ENCODE measurements around the gene CDK5. TPM values are rescaled to one million over a fixed set of nuclear protein-coding genes. Genes with fewer than 3 reads are reported as not detected.

The CDK5 gene
- total RNA-seq, 2 experiments from 2014 or later, result 3.1 to 3.5 TPM

DNA sequence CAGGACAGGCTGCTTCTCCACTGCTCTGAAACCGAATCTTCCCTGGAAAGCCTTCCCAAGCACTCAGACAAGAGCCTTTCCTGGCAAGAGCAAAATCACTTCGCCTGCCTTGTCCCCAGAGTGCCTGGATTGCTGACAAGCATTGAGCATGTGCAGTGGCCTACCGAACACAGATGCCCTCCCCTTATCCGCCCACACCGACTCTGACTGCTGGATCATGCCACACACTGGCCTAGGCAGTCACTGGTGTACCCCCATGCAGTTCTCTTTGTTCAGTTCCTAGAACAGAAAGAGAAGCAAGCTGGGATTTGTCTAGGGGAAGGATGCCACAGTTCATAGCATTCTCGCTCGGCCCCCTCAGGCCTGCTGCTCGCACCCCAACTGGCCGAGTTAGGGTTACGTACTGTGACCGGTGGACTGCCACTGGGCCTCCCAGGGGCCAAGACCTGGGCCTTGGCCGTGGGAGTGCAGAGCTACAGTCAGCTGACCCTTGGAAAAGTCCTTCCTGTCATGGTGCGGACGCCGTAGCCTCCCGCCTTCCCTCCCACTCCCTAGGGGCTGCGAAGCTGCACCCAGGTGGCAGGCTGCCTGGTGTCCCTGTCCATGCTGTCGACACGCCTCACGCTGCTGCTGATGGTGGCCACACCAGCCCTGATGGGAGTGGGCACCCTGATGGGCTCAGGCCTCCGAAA is 22.5 kb downstream of the CDK5 start:
- peaks cover 43% of the 10 kb centered on the region for H3K36me3 Mint-ChIP-seq (ENCODE audit: low read depth)
- CTCF ChIA-PET, result no interaction called here

DNA sequence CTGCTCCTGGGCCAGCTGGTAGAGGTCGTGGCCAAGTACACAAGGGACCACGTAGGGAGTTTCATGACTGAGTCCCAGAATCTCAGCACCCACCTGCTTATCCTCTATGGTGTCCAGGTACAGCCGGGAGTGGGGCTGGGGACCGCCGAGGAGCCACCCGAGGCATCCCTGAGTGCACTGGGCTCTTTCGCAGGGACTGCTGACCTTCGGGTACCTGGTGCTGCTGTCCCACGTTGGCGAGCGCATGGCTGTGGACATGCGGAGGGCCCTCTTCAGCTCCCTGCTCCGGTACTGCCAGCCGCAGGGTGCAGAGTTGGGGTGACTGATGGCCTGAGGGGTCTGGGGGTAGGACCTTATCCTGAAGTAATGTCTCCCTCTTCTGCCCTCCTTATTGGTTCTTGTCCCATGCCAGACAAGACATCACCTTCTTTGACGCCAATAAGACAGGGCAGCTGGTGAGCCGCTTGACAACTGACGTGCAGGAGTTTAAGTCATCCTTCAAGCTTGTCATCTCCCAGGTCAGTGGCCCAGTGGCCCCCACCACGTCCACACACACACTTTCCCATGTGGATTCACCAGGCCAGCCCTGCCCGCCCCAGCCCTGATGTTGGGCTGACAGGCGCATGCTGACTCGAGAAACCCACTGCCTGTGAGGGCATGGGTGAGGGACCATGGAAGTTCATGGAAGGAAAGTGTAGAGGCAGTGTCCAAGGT is 23.2 kb downstream of the CDK5 start:
- H3K36me3 ChIP-seq (ENCODE audit: insufficient read depth, low read length), result peaks cover 52% of the 10 kb centered on the region
- peaks cover 10% of the 10 kb centered on the region for H3K4me1 Mint-ChIP-seq (ENCODE audit: low read depth)
- no peaks in the 10 kb centered on the region for H3K9me3 ChIP-seq (ENCODE audit: control insufficient read depth in 1 of 2, insufficient read depth in 1 of 2, low read length in 2 of 2)
- H3K4me1 ChIP-seq (ENCODE audit: insufficient read depth, low read length), result peaks cover 7% of the 10 kb centered on the region
- no peak overlapping the region for H3K27ac Mint-ChIP-seq
- no peak for DNase-seq
- ChIA-PET CTCF (no interaction called here), POLR2A (no interaction called here)
- no peaks in the 10 kb centered on the region for H3K9me3 Mint-ChIP-seq
- no peak for ATAC-seq (ENCODE audit: poor library complexity)
- no peaks in the 10 kb centered on the region for H3K27me3 Mint-ChIP-seq
- TF ChIP-seq, protein P1, sequence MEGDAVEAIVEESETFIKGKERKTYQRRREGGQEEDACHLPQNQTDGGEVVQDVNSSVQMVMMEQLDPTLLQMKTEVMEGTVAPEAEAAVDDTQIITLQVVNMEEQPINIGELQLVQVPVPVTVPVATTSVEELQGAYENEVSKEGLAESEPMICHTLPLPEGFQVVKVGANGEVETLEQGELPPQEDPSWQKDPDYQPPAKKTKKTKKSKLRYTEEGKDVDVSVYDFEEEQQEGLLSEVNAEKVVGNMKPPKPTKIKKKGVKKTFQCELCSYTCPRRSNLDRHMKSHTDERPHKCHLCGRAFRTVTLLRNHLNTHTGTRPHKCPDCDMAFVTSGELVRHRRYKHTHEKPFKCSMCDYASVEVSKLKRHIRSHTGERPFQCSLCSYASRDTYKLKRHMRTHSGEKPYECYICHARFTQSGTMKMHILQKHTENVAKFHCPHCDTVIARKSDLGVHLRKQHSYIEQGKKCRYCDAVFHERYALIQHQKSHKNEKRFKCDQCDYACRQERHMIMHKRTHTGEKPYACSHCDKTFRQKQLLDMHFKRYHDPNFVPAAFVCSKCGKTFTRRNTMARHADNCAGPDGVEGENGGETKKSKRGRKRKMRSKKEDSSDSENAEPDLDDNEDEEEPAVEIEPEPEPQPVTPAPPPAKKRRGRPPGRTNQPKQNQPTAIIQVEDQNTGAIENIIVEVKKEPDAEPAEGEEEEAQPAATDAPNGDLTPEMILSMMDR (IDR thresholded peaks at IDR 0.05), result no peak
- no peak overlapping the region for H3K27ac ChIP-seq (ENCODE audit: low read depth in 1 of 2, low read length in 2 of 2)
- no peak overlapping the region for H3K4me3 ChIP-seq (ENCODE audit: low read length)
- intact Hi-C loops (cut with DNase I, micrococcal nuclease), result no loop called here
- no peaks in the 10 kb centered on the region for H3K27me3 ChIP-seq (ENCODE audit: control insufficient read depth in 1 of 2, insufficient read depth in 2 of 2, low read length in 2 of 2)
- peaks cover 43% of the 10 kb centered on the region for H3K36me3 Mint-ChIP-seq (ENCODE audit: low read depth)
- H3K4me3 Mint-ChIP-seq, result no peak overlapping the region

More for the DNA sequence above, 22.5 kb downstream of the CDK5 start:
- Mint-ChIP-seq H3K9me3 (no peaks in the 10 kb centered on the region), H3K27ac (no peak overlapping the region), H3K27me3 (no peaks in the 10 kb centered on the region), H3K4me3 (no peak overlapping the region), H3K4me1 (ENCODE audit: low read depth) (peaks cover 6% of the 10 kb centered on the region)
- Histone ChIP-seq H3K27ac (ENCODE audit: low read depth in 1 of 2, low read length in 2 of 2) (no peak overlapping the region), H3K27me3 (ENCODE audit: control insufficient read depth in 1 of 2, insufficient read depth in 2 of 2, low read length in 2 of 2) (no peaks in the 10 kb centered on the region), H3K4me1 (ENCODE audit: insufficient read depth, low read length) (peaks cover 8% of the 10 kb centered on the region), H3K36me3 (ENCODE audit: insufficient read depth, low read length) (peaks cover 52% of the 10 kb centered on the region), H3K4me3 (ENCODE audit: low read length) (no peak overlapping the region), H3K9me3 (ENCODE audit: control insufficient read depth in 1 of 2, insufficient read depth in 1 of 2, low read length in 2 of 2) (no peaks in the 10 kb centered on the region)
- intact Hi-C loops (cut with DNase I, micrococcal nuclease), result no loop called here
- POLR2A ChIA-PET, result no interaction called here
- TF ChIP-seq, protein P1 (IDR thresholded peaks at IDR 0.05), result no peak
- no peak for ATAC-seq (ENCODE audit: poor library complexity)
- no peak for DNase-seq

DNA sequence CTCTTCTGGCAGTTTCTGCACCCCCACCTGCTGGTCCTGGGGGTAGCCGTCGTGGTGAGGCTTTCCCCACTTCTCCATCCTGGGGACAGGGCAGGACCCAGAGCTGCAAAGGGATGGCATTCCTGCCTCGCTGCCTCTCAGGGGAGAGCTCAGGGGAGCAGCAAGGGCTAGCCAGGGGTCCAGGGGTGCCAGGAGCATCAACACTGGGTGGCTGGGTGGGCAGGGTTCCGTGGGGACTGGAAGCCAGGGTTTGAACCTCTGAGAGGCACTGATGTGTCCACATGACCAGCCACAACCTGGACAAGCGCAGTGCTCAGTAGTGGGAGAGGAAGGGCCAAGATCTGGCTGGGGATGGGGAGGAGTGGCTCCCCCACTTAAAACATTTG is 23.8 kb downstream of the CDK5 start:
- peaks cover 46% of the 10 kb centered on the region for H3K36me3 Mint-ChIP-seq (ENCODE audit: low read depth)
- H3K9me3 Mint-ChIP-seq, result no peaks in the 10 kb centered on the region
- Histone ChIP-seq H3K4me3 (ENCODE audit: low read length) (no peak overlapping the region), H3K27ac (ENCODE audit: low read depth in 1 of 2, low read length in 2 of 2) (no peak overlapping the region), H3K4me1 (ENCODE audit: insufficient read depth, low read length) (peaks cover 10% of the 10 kb centered on the region), H3K9me3 (ENCODE audit: control insufficient read depth in 1 of 2, insufficient read depth in 1 of 2, low read length in 2 of 2) (no peaks in the 10 kb centered on the region), H3K27me3 (ENCODE audit: control insufficient read depth in 1 of 2, insufficient read depth in 2 of 2, low read length in 2 of 2) (no peaks in the 10 kb centered on the region), H3K36me3 (ENCODE audit: insufficient read depth, low read length) (peaks cover 52% of the 10 kb centered on the region)
- DNase-seq (no peak), ATAC-seq (ENCODE audit: poor library complexity) (no peak)
- TF ChIP-seq, protein P1 (IDR thresholded peaks at IDR 0.05), result no peak
- no peak overlapping the region for H3K27ac Mint-ChIP-seq
- H3K4me3 Mint-ChIP-seq, result no peak overlapping the region
- peaks cover 15% of the 10 kb centered on the region for H3K4me1 Mint-ChIP-seq (ENCODE audit: low read depth)
- ChIA-PET POLR2A (interaction anchor here (0.9 kb wide), 1 partner anchor 17 kb away, joined by 3 read pairs; no protein-coding TSS in a partner anchor), CTCF (no interaction called here)
- intact Hi-C loops (cut with DNase I, micrococcal nuclease), result no loop called here
- no peaks in the 10 kb centered on the region for H3K27me3 Mint-ChIP-seq
